ENCODE measurements around the gene FAM219A. TPM values are rescaled to one million over a fixed set of nuclear protein-coding genes. Genes with fewer than 3 reads are reported as not detected.

FAM219A gene
- total RNA-seq, 1 donor from 2014 or later, result 22.9 TPM

GRCh38 chr9:34412336-34412735 lies 46.0 kb downstream of the FAM219A start:
- H3K4me3 ChIP-seq, result no peak overlapping the region
- no peaks in the 10 kb centered on the region for H3K36me3 ChIP-seq
- H3K9me3 ChIP-seq (replicated peaks), result no peaks in the 10 kb centered on the region
- H3K4me1 ChIP-seq, result no peaks in the 10 kb centered on the region
- H3K27ac ChIP-seq (replicated peaks), result no peak overlapping the region
- no peaks in the 10 kb centered on the region for H3K27me3 ChIP-seq (ENCODE audit: low read depth)
- no peak for TF ChIP-seq CTCF (IDR thresholded peaks at IDR 0.05; ENCODE audit: borderline replicate concordance)
- intact Hi-C loops (cut with micrococcal nuclease), result no loop called here
- no peak for DNase-seq

- Histone ChIP-seq H3K9me3 (replicated peaks) (no peaks in the 10 kb centered on the region), H3K27ac (replicated peaks) (no peak overlapping the region), H3K27me3 (ENCODE audit: low read depth) (no peaks in the 10 kb centered on the region), H3K36me3 (peaks cover 17% of the 10 kb centered on the region), H3K4me1 (no peaks in the 10 kb centered on the region), H3K4me3 (no peak overlapping the region)
- intact Hi-C loops (cut with micrococcal nuclease), result loop anchor here (10.0 kb wide), 2 partner anchors 96 to 196 kb away; no protein-coding TSS in a partner anchor
- TF ChIP-seq CTCF (IDR thresholded peaks at IDR 0.05; ENCODE audit: borderline replicate concordance), result no peak
- DNase-seq, result no peak
These were observed 49.2 kb downstream of the FAM219A start for GRCh38 chr9:34409154-34409553.

GRCh38 chr9:34408173-34408572 lies 50.2 kb downstream of the FAM219A start:
- Histone ChIP-seq H3K4me1 (peaks cover 5% of the 10 kb centered on the region), H3K36me3 (peaks cover 22% of the 10 kb centered on the region)

GRCh38 chr9:34406219-34406618 lies 52.2 kb downstream of the FAM219A start:
- intact Hi-C loops (cut with micrococcal nuclease), result loop anchor here (10.0 kb wide), 2 partner anchors 99 to 199 kb away; no protein-coding TSS in a partner anchor

More at GRCh38 chr9:34408173-34408572, 50.2 kb downstream of the FAM219A start:
- DNase-seq, result no peak
- H3K27ac ChIP-seq (replicated peaks), result no peak overlapping the region
- intact Hi-C loops (cut with micrococcal nuclease), result loop anchor here (10.0 kb wide), 2 partner anchors 97 to 197 kb away; no protein-coding TSS in a partner anchor
- H3K27me3 ChIP-seq (ENCODE audit: low read depth), result no peaks in the 10 kb centered on the region
- H3K4me3 ChIP-seq, result no peak overlapping the region
- H3K9me3 ChIP-seq (replicated peaks), result no peaks in the 10 kb centered on the region
- TF ChIP-seq CTCF (IDR thresholded peaks at IDR 0.05; ENCODE audit: borderline replicate concordance), result no peak

GRCh38 chr9:34405719-34406118 lies 52.7 kb downstream of the FAM219A start:
- peaks cover 5% of the 10 kb centered on the region for H3K4me1 ChIP-seq
- no peak for TF ChIP-seq CTCF (IDR thresholded peaks at IDR 0.05; ENCODE audit: borderline replicate concordance)
- no peaks in the 10 kb centered on the region for H3K27me3 ChIP-seq (ENCODE audit: low read depth)
- intact Hi-C loops (cut with micrococcal nuclease), result loop anchor here (10.0 kb wide), 2 partner anchors 99 to 199 kb away; no protein-coding TSS in a partner anchor
- DNase-seq, result no peak
- no peak overlapping the region for H3K27ac ChIP-seq (replicated peaks)
- no peaks in the 10 kb centered on the region for H3K9me3 ChIP-seq (replicated peaks)
- H3K4me3 ChIP-seq, result no peak overlapping the region
- H3K36me3 ChIP-seq, result peaks cover 46% of the 10 kb centered on the region

More at GRCh38 chr9:34406219-34406618, 52.2 kb downstream of the FAM219A start:
- TF ChIP-seq CTCF (IDR thresholded peaks at IDR 0.05; ENCODE audit: borderline replicate concordance), result no peak
- no peak overlapping the region for H3K4me3 ChIP-seq
- H3K36me3 ChIP-seq, result peaks cover 41% of the 10 kb centered on the region
- no peak for DNase-seq
- H3K27me3 ChIP-seq (ENCODE audit: low read depth), result no peaks in the 10 kb centered on the region
- no peak overlapping the region for H3K27ac ChIP-seq (replicated peaks)
- H3K4me1 ChIP-seq, result peaks cover 5% of the 10 kb centered on the region
- no peaks in the 10 kb centered on the region for H3K9me3 ChIP-seq (replicated peaks)
